Stimulated activated naive CD8-positive, alpha-beta T cell treated with anti-CD3 and anti-CD28 coated beads, Interleukin-15, Interleukin-2, amounts not matched to agents 100 ng/mL and 50 ng/mL, for 24 hours (primary cell): ENCODE data around the gene TPTE.
"Not testable (repeated sequence)": the region's sequence is repeated elsewhere in the genome, so short reads cannot be mapped to it uniquely, and the experiment has no call there.

Source experiments
- H3K27ac Mint-ChIP-seq: one replicate; pipeline ENCODE4 v1.8.0; 2021; ENCODE audit warnings: mild to moderate bottlenecking, mixed read lengths
- H3K27me3 Mint-ChIP-seq: one replicate; pipeline ENCODE4 v1.8.0; 2021; ENCODE audit warnings: mixed read lengths
- H3K36me3 Mint-ChIP-seq: one replicate; pipeline ENCODE4 v1.8.0; 2021; ENCODE audit warnings: low read depth, mixed read lengths
- H3K4me1 Mint-ChIP-seq: one replicate; pipeline ENCODE4 v1.8.0; 2021; ENCODE audit warnings: low read depth, mixed read lengths
- H3K4me3 Mint-ChIP-seq: one replicate; pipeline ENCODE4 v1.8.0; 2021; ENCODE audit warnings: mild to moderate bottlenecking, mixed read lengths
- H3K9me3 Mint-ChIP-seq: one replicate; pipeline ENCODE4 v1.8.0; 2021; ENCODE audit warnings: mixed read lengths

Gene TPTE

DNA sequence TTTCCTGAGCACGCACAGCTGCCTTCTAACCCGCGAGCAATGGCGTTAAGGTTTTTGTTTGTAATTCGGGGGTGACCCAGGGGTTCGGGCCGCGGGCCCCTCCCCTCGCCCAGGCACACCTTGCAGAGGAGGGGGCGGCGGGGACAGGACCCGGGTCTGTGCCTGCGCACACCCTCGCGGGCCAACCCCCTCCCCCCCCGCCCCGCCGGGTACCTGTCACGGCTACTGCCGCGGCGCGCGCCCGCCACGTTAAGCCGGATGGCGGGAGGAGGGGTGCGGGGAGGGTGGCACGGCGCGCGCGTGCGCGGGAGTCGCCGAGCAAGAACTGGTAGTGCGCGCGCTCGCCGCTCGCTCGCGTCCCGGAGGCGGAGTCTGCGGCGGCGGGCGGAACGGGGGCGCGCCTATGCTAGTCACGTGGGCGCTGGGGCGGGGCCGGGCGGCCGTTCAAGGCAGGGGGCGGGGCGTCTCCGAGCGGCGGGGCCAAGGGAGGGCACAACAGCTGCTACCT, at the start of gene TPTE:
TSS of gene TPTE (plus strand) at position 493 of the 508 bp plus-strand sequence. CDS start 17,141 bp downstream, outside the sequence.
- Mint-ChIP-seq H3K9me3 (peaks cover 29% of the 10 kb centered on the region), H3K27ac (no peak within 1 kb of the TSS), H3K36me3 (peaks cover 4% of the 10 kb centered on the region), H3K27me3 (no peaks in the 10 kb centered on the region), H3K4me1 (no peaks in the 10 kb centered on the region), H3K4me3 (no peak within 1 kb of the TSS)

DNA sequence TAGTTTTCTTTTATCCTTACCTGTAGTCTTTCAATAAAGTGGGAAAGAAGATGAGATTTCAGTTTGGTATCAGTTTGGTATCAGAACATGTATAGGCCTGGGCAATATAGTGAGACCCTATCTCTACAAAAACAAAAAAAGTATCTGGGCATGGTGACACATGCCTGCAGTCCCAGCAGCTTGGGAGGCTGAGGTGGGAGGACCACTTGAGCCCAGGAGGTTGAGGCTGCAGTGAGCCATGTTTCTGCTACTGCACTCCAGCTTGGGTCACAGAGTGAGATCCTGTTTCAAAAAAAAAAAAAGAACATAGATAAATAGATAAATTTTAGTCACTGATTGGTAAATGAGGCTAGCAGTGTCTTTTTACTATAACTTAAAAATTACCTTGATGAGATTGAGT, 49.4 kb upstream of the TPTE start:
- not testable (repeated sequence) for H3K9me3 Mint-ChIP-seq, H3K27me3 Mint-ChIP-seq, H3K4me3 Mint-ChIP-seq, H3K4me1 Mint-ChIP-seq, H3K36me3 Mint-ChIP-seq, H3K27ac Mint-ChIP-seq

GRCh38 chr21:10477794-10478193, 43.6 kb upstream of the TPTE start:
- not testable (repeated sequence) for H3K27ac Mint-ChIP-seq, H3K4me3 Mint-ChIP-seq, H3K27me3 Mint-ChIP-seq, H3K36me3 Mint-ChIP-seq, H3K4me1 Mint-ChIP-seq
- peaks cover 11% of the 10 kb centered on the region for H3K9me3 Mint-ChIP-seq

DNA sequence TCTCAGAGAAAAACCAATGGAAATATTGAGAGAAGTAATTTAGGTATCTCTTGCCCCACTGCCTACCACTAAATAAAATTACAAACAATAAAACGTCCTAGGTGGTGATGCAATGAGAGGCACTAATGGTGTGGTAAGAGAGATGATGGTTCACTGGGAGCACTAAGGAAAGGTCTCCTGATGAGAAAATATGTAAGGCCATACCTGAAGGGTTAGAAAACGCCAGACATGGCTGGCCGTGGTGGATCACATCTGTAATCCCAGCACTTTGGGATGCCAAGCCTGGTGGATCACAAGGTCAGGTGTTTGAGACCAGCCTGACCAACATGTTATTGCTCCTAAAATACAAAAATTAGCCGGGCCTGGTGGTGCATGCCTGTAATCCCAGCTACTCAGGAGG, 41.5 kb upstream of the TPTE start:
- not testable (repeated sequence) for H3K36me3 Mint-ChIP-seq, H3K4me3 Mint-ChIP-seq, H3K27ac Mint-ChIP-seq, H3K4me1 Mint-ChIP-seq, H3K27me3 Mint-ChIP-seq
- peaks cover 10% of the 10 kb centered on the region for H3K9me3 Mint-ChIP-seq

DNA sequence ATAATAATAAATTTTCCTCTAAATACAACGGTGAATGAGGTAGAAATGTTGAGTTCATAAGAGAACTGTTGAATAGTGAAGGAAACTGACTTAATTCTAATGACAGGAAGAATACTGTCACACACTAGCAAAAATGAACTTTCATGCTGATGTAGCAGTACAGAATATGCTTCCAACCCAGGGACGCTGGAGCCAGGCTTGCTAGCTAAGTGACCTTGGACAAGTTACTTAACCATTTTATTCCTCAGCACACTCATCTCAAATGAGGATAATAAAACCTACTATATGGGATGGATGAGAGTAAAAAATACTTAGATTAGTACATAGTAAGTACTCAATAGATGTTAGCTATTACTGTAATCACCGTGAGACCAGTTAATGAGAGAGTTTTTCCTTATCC, 36.5 kb upstream of the TPTE start:
- not testable (repeated sequence) for H3K4me1 Mint-ChIP-seq, H3K27ac Mint-ChIP-seq, H3K9me3 Mint-ChIP-seq, H3K36me3 Mint-ChIP-seq, H3K4me3 Mint-ChIP-seq, H3K27me3 Mint-ChIP-seq

- H3K27ac Mint-ChIP-seq, H3K4me1 Mint-ChIP-seq, H3K4me3 Mint-ChIP-seq, H3K9me3 Mint-ChIP-seq, H3K27me3 Mint-ChIP-seq, H3K36me3 Mint-ChIP-seq: not testable (repeated sequence)
Observed at GRCh38 chr21:10490453-10490852, 30.9 kb upstream of the TPTE start.

GRCh38 chr21:10511116-10511515, 10.3 kb upstream of the TPTE start:
- H3K27ac Mint-ChIP-seq, result no peak overlapping the region
- H3K27me3 Mint-ChIP-seq, result no peaks in the 10 kb centered on the region
- no peaks in the 10 kb centered on the region for H3K4me1 Mint-ChIP-seq
- H3K36me3 Mint-ChIP-seq, result no peaks in the 10 kb centered on the region
- H3K4me3 Mint-ChIP-seq, result no peak overlapping the region
- H3K9me3 Mint-ChIP-seq, result peaks cover 17% of the 10 kb centered on the region

GRCh38 chr21:10516889-10517288, 4.5 kb upstream of the TPTE start:
- not testable (repeated sequence) for H3K27ac Mint-ChIP-seq, H3K27me3 Mint-ChIP-seq, H3K4me1 Mint-ChIP-seq, H3K36me3 Mint-ChIP-seq, H3K4me3 Mint-ChIP-seq
- H3K9me3 Mint-ChIP-seq, result peaks cover 22% of the 10 kb centered on the region

- not testable (repeated sequence) for H3K27ac Mint-ChIP-seq, H3K4me3 Mint-ChIP-seq, H3K27me3 Mint-ChIP-seq, H3K36me3 Mint-ChIP-seq, H3K4me1 Mint-ChIP-seq
- H3K9me3 Mint-ChIP-seq, result peaks cover 22% of the 10 kb centered on the region
Observed at GRCh38 chr21:10517904-10518303, 3.5 kb upstream of the TPTE start.

- peaks cover 25% of the 10 kb centered on the region for H3K9me3 Mint-ChIP-seq
- H3K36me3 Mint-ChIP-seq, H3K27me3 Mint-ChIP-seq, H3K4me3 Mint-ChIP-seq, H3K27ac Mint-ChIP-seq, H3K4me1 Mint-ChIP-seq: not testable (repeated sequence)
Observed at GRCh38 chr21:10521835-10522500, 585 bp downstream of the TPTE start.

GRCh38 chr21:10539956-10540355, 18.6 kb downstream of the TPTE start:
- no peaks in the 10 kb centered on the region for H3K36me3 Mint-ChIP-seq
- no peak overlapping the region for H3K4me3 Mint-ChIP-seq
- H3K27me3 Mint-ChIP-seq, result no peaks in the 10 kb centered on the region
- peaks cover 8% of the 10 kb centered on the region for H3K9me3 Mint-ChIP-seq
- H3K4me1 Mint-ChIP-seq, result no peaks in the 10 kb centered on the region
- H3K27ac Mint-ChIP-seq, result no peak overlapping the region

- H3K36me3 Mint-ChIP-seq, H3K4me1 Mint-ChIP-seq, H3K4me3 Mint-ChIP-seq, H3K27ac Mint-ChIP-seq, H3K27me3 Mint-ChIP-seq: not testable (repeated sequence)
- peaks cover 18% of the 10 kb centered on the region for H3K9me3 Mint-ChIP-seq
Observed at GRCh38 chr21:10544376-10544775, 23.0 kb downstream of the TPTE start.

- not testable (repeated sequence) for H3K27ac Mint-ChIP-seq
Observed at GRCh38 chr21:10547868-10548267, 26.5 kb downstream of the TPTE start.

DNA sequence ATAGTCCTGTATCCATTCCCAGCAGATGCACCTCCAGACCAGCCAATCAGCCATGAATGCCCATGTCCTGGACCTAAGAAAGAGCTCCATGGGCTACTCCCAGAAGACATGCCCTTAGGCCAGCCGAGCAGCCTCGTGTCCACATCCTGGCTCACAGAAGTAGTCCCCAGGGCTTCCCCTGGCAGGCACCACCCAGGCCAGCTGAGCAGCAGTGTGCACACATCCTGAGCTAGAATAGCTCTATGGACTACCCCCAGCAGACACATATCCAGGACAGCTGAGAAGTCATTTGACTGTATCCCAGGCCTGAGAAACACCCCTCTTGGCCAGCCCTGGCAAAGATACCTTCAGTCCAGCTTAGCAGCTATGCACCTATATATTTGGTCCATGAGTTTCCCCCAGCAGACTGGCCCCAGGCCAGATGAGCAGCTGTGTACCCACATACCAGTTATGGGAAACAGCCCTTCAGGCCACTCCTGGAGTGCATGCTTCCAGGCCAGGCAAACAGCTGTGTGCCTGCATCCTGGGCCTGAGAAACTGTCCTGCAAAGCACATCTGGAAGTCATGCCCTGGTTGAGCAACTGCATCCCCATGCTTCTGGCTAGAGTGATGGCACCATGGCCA, 27.1 kb downstream of the TPTE start:
- H3K27ac Mint-ChIP-seq, H3K27me3 Mint-ChIP-seq, H3K4me1 Mint-ChIP-seq, H3K36me3 Mint-ChIP-seq, H3K4me3 Mint-ChIP-seq: not testable (repeated sequence)
- peaks cover 37% of the 10 kb centered on the region for H3K9me3 Mint-ChIP-seq

More at GRCh38 chr21:10547868-10548267, 26.5 kb downstream of the TPTE start:
- not testable (repeated sequence) for H3K4me1 Mint-ChIP-seq, H3K4me3 Mint-ChIP-seq, H3K27me3 Mint-ChIP-seq, H3K36me3 Mint-ChIP-seq
- H3K9me3 Mint-ChIP-seq, result peaks cover 37% of the 10 kb centered on the region

- H3K9me3 Mint-ChIP-seq, result peaks cover 11% of the 10 kb centered on the region
- not testable (repeated sequence) for H3K36me3 Mint-ChIP-seq, H3K27me3 Mint-ChIP-seq, H3K4me3 Mint-ChIP-seq, H3K4me1 Mint-ChIP-seq, H3K27ac Mint-ChIP-seq
Observed at GRCh38 chr21:10570803-10571202, 49.4 kb downstream of the TPTE start.
